GM12878 (cell line): ENCODE data around the gene XRCC2. TPM values are rescaled to one million over a fixed set of nuclear protein-coding genes. Genes with fewer than 3 reads are reported as not detected.

ENCODE experiments used
- ATAC-seq: fragments of 200-7000 bp; cut with Tn5 transposase; 3 replicates; pipeline ENCODE4 v1.9.1; 2020; ENCODE audit warnings: mild to moderate bottlenecking, moderate library complexity
- Bru-seq: library from RNA; stranded (reverse); fragments of 400-500 nt; gene quantifications from one replicate; lab custom pipeline; 2021; lab: Mats Ljungman, UMichigan
- BruChase-seq, 2 experiments: library from RNA; stranded (reverse); fragments of 400-500 nt; gene quantifications; one replicate each; lab custom pipeline; 2021; lab: Mats Ljungman, UMichigan
- BruUV-seq: library from RNA; stranded (reverse); fragments of 400-500 nt; replicated peaks from 2 replicates; lab custom pipeline; 2021; lab: Mats Ljungman, UMichigan
- CTCF ChIA-PET: fragments of 300-600 bp; sonication (Branson Sonifier 250); formaldehyde crosslinking; extraction: SDS; loops from one replicate; lab custom pipeline; 2021; ENCODE audit warnings: inconsistent platforms; lab: Yijun Ruan, JAX
- POLR2A ChIA-PET: fragments of 350-600 bp; formaldehyde crosslinking; extraction: SDS; loops from one replicate; lab custom pipeline; 2021; ENCODE audit warnings: inconsistent platforms; lab: Charles Lee
- RAD21 ChIA-PET: fragments of 300-600 bp; sonication (Branson Sonifier 250); formaldehyde crosslinking; loops from one replicate; lab custom pipeline; 2023; ENCODE audit warnings: antibody characterized with exemption; ENCODE audit not compliant: unreplicated experiment; lab: Charles Lee
- SMC1A ChIA-PET: fragments of 300-600 bp; sonication (Branson Sonifier 250); formaldehyde crosslinking; loops from one replicate; lab custom pipeline; 2023; ENCODE audit not compliant: unreplicated experiment, uncharacterized antibody; lab: Charles Lee
- DNase-seq: peaks from one replicate; pipeline ENCODE4 v3.0.0-alpha.2; 2011; ENCODE audit warnings: low read depth, low spot score
- FAIRE-seq: peaks from 3 replicates; lab custom pipeline; 2011; peaks lifted over from hg19 to GRCh38; lab: Jason Lieb, UNC
- H2AFZ ChIP-seq: 2 replicates; pipeline ENCODE4 v1.6.0; 2011; ENCODE audit warnings: low read depth, low read length, control low read depth; ENCODE audit not compliant: control insufficient read depth
- H3K27ac ChIP-seq: 2 replicates; pipeline ENCODE4 v1.5.1; 2011; ENCODE audit warnings: control low read depth; ENCODE audit not compliant: control insufficient read depth, insufficient read depth
- H3K27me3 ChIP-seq, 2 experiments: replicated peaks in 1 of 2; 2 replicates each; pipeline versions ENCODE4 v1.6.0 to v1.6.1; 2011; ENCODE audit warnings: low read length in 1 of 2; ENCODE audit not compliant: control insufficient read depth in 2 of 2, insufficient read depth in 2 of 2
- H3K36me3 ChIP-seq, 2 experiments: 2 replicates each; pipeline ENCODE4 v1.5.1; 2011; ENCODE audit warnings: low read length in 1 of 2; ENCODE audit not compliant: control insufficient read depth in 2 of 2, insufficient read depth in 2 of 2
- H3K4me1 ChIP-seq: 2 replicates; pipeline ENCODE4 v1.6.1; 2011; ENCODE audit warnings: mild to moderate bottlenecking, low read length, moderate library complexity, mixed read lengths; ENCODE audit not compliant: control insufficient read depth, insufficient read depth
- H3K4me2 ChIP-seq: 2 replicates; pipeline ENCODE4 v1.6.0; 2011; ENCODE audit warnings: control low read depth; ENCODE audit not compliant: control insufficient read depth, insufficient read depth
- H3K4me3 ChIP-seq: fragments of 200-600 bp; sonication (generic); 2 replicates; pipeline ENCODE4 v1.5.1; 2016
- H3K79me2 ChIP-seq: 2 replicates; pipeline ENCODE4 v1.6.0; 2011; ENCODE audit warnings: low read length; ENCODE audit not compliant: control insufficient read depth, insufficient read depth
- H3K9ac ChIP-seq: 2 replicates; pipeline ENCODE4 v1.8.0; 2011; ENCODE audit warnings: low read length, control low read depth, mixed read lengths; ENCODE audit not compliant: control insufficient read depth, insufficient read depth
- H3K9me3 ChIP-seq: replicated peaks from 3 replicates; pipeline ENCODE4 v1.5.1; 2011; ENCODE audit warnings: mild to moderate bottlenecking, low read length; ENCODE audit not compliant: control insufficient read depth, insufficient read depth
- H4K20me1 ChIP-seq: 2 replicates; pipeline ENCODE4 v1.6.0; 2011; ENCODE audit not compliant: control insufficient read depth, insufficient read depth
- IKZF2 ChIP-seq, 2 experiments: fragments of 450-650 bp; IDR thresholded peaks; 2 replicates each; pipeline ENCODE4 v1.6.1; 2017; ENCODE audit warnings: mild to moderate bottlenecking in 2 of 2, moderate library complexity in 2 of 2
- KDM1A ChIP-seq: fragments of 200-600 bp; sonication (generic); IDR thresholded peaks from 2 replicates; pipeline ENCODE4 v1.6.1; 2016; ENCODE audit warnings: borderline replicate concordance
- POLR2A ChIP-seq: IDR thresholded peaks from 2 replicates; pipeline ENCODE4 v1.6.1; 2011; ENCODE audit warnings: low read depth, mild to moderate bottlenecking, low read length
- POLR2AphosphoS2 ChIP-seq: IDR thresholded peaks from 2 replicates; pipeline ENCODE4 v1.6.1; 2011; ENCODE audit warnings: low read depth, mild to moderate bottlenecking, low read length, improper control_type of control experiment, moderate library complexity
- POLR2AphosphoS5 ChIP-seq: IDR thresholded peaks from 2 replicates; pipeline ENCODE4 v1.6.1; 2011; ENCODE audit warnings: mild to moderate bottlenecking, low read length, inconsistent platforms
- RCOR1 ChIP-seq: conservative IDR thresholded peaks from 2 replicates; pipeline ENCODE4 v1.6.1; 2012; ENCODE audit warnings: low read depth, low read length, improper control_type of control experiment
- SP1 ChIP-seq: IDR thresholded peaks from one replicate; pipeline ENCODE4 v1.6.1; 2011; ENCODE audit warnings: low read depth, low read length
- TCF7 ChIP-seq: IDR thresholded peaks from 2 replicates; pipeline ENCODE4 v1.6.1; 2014; ENCODE audit warnings: antibody characterized with exemption, borderline replicate concordance
- WGBS: methylation state at CpG from one replicate; pipeline ENCODE4 v1.1.6; 2016; ENCODE audit warnings: low lambda C conversion rate; ENCODE audit not compliant: insufficient replicate concordance, insufficient coverage; ENCODE audit errors: missing lambda C conversion rate; 5-methylcytosine and 5-hydroxymethylcytosine counted together
- in situ Hi-C: fragments of 300-500 bp; cut with MboI; formaldehyde crosslinking; loops from 9 replicates; pipeline ENCODE4 v1.14.3; 2018; ENCODE audit warnings: mixed read lengths
- intact Hi-C: fragments of 100-400 bp; cut with micrococcal nuclease; formaldehyde crosslinking; loops from one replicate; pipeline ENCODE4 v1.14.2; 2022; ENCODE audit not compliant: unreplicated experiment
- long read RNA-seq, 2 experiments: library from polyadenylated mRNA; unstranded; transcript quantifications; one replicate each; pipeline ENCODE4 v2.0.0, GENCODE V29; 2019 to 2020
- polyA minus RNA-seq, 3 experiments: library from RNA; depleted of rRNA, polyadenylated mRNA; stranded (reverse); fragments of >200 nt; gene quantifications; 2 replicates each; pipeline ENCODE4 v1.2.3, GENCODE V29; 2011
- polyA plus RNA-seq, 11 experiments: library from polyadenylated mRNA; depleted of rRNA in 4 of 11; unstranded in 6 of 11; stranded (reverse) in 5 of 11; fragments of >200 nt; fragmentation: Nextera tagmentation in 4 of 11; fragmentation: Illumina TruSeq in 1 of 11; extraction: Ambion mirVana in 4 of 11; extraction: Trizol in 1 of 11; gene quantifications; 1 replicate in 1 of 11; 2 replicates in 10 of 11; pipeline versions ENCODE4 v1.2.1 to v1.2.3, GENCODE V29; 2011 to 2016; ENCODE audit warnings: inconsistent platforms in 2 of 11, missing spikeins in 2 of 11, low read depth in 1 of 11
- total RNA-seq, 4 experiments: library from RNA; depleted of rRNA in 3 of 4; stranded (reverse); fragments of >200 nt in 3 of 4; fragmentation: Illumina TruSeq in 1 of 4; extraction: Trizol in 1 of 4; gene quantifications; 2 replicates each; pipeline versions ENCODE4 v1.2.1 to v1.2.3, GENCODE V29; 2013 to 2021
- TF ChIP-seq, protein P1 (sequence below): fragments of 450-650 bp; IDR thresholded peaks from 2 replicates; pipeline ENCODE4 v1.6.1; 2017; ENCODE audit warnings: low read depth, mild to moderate bottlenecking, moderate library complexity
- TF ChIP-seq, protein P2 (sequence below): fragments of 450-650 bp; conservative IDR thresholded peaks from 2 replicates; pipeline ENCODE4 v1.6.1; 2017; ENCODE audit warnings: mild to moderate bottlenecking, moderate library complexity
- TF ChIP-seq, protein P3 (sequence below): fragments of 450-650 bp; IDR thresholded peaks from 2 replicates; pipeline ENCODE4 v1.6.1; 2018; ENCODE audit warnings: mild to moderate bottlenecking, low read depth, moderate library complexity; ENCODE audit not compliant: partially characterized antibody

XRCC2 gene
- total RNA-seq (2013; cell fraction: nucleolus; rRNA removed): 24.0 and 24.8 TPM in 2 replicates
- total RNA-seq (2014; rRNA removed) (15.9 and 17.6 TPM in 2 replicates), total RNA-seq (2014; rRNA removed; fragmentation: Illumina TruSeq; extraction: Trizol) (20.3 and 21.4 TPM in 2 replicates), total RNA-seq (2021) (10.7 and 12.9 TPM in 2 replicates), polyA plus RNA-seq (2011; rRNA removed) (15.5 and 24.0 TPM in 2 replicates), polyA plus RNA-seq (2014; fragmentation: Illumina TruSeq; extraction: Trizol) (20.2 and 26.7 TPM in 2 replicates), polyA plus RNA-seq (2014; fragmentation: Nextera tagmentation; extraction: Ambion mirVana) (1 to 10 TPM; 4.8 to 6.3 TPM), polyA plus RNA-seq (2014; rRNA removed) (14.6 and 14.8 TPM in 2 replicates), polyA plus RNA-seq (2016; fragmentation: Nextera tagmentation; extraction: Ambion mirVana) (10 to 100 TPM; 12.1 to 13.1 TPM), polyA minus RNA-seq (2011; rRNA and poly(A)+ RNA removed) (8.1 and 9.4 TPM in 2 replicates), Bru-seq, nascent RNA (percentile 61 among the genes with signal in this experiment), BruChase-seq, experiment 1, labeled RNA remaining after a 6-hour chase (percentile 55 among the genes with signal in this experiment), BruChase-seq, experiment 2, labeled RNA remaining after a 2-hour chase (percentile 62 among the genes with signal in this experiment)
- polyA plus RNA-seq (2011; ENCODE audit: low read depth): 2.3 TPM
- polyA plus RNA-seq (2011; cell fraction: cytosol; rRNA removed): 7.9 and 8.6 TPM in 2 replicates
- polyA plus RNA-seq (2011; cell fraction: nucleus; rRNA removed): 20.2 and 27.9 TPM in 2 replicates
- polyA plus RNA-seq (2012): 3.6 and 4.0 TPM in 2 replicates
- 2.7 and 4.2 TPM in 2 replicates for polyA minus RNA-seq (2011; cell fraction: cytosol; rRNA and poly(A)+ RNA removed)
- 6.0 and 10.2 TPM in 2 replicates for polyA minus RNA-seq (2011; cell fraction: nucleus; rRNA and poly(A)+ RNA removed)
- long read RNA-seq, experiment 1, transcript XRCC2-201 (3 exons, 3,067 nt): major isoform, 7 of 11 reads
- long read RNA-seq, experiment 1, partial matches to known transcripts: 0 of 11 reads
- long read RNA-seq, experiment 1, other reads (novel, unspliced or antisense): 4 of 11 reads
- long read RNA-seq, experiment 2, transcript XRCC2-201 (3 exons, 3,067 nt): major isoform, 22 of 33 reads
- long read RNA-seq, experiment 2, partial matches to known transcripts: 2 of 33 reads
- long read RNA-seq, experiment 2, other reads (novel, unspliced or antisense): 9 of 33 reads

DNA sequence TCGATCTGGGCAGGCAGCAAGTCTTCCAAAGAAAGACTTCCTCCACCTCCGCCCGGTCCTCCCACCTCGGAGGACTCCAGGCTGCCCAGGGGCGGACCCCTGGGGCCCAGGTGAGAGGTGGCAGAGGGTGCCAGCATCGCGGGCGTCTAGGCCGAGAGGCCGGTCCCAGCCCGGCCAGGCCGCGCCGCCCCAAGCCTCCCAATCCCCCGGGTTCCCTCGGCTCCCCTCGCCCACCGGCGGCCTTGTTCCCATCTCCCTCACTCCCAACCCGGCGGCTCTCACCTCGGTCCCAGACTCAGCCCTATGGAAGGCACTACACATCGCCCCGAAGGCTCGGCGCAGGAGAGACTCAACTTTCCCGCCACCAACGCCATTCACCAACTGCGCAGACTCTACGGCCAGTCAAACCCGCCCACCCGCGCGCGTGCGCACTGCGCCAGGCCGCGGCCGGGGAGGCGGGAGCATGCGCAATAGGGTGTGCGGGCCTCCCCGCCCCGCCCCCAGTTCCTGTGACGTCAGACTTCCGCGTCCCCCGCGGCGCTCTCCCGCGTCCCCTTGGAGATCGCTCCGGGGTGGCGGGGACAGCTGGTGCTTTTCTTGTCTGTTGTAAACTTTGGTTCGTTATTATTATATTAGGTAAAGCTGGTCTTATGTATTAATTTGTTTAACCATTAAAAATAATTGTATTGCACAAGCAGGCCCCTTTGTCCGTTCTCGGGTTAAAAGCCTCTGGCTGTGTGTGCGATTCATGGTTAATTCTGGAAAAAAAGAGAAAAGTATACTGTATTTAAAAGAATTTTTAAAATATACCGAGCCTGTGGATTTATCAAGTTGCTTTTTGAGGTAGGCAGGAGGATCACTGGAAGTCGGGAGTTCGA is at the start of gene XRCC2:
Gene XRCC2, minus strand, starts transcription at position 383 of the 878 bp plus-strand sequence. Its CDS starts 62 bp downstream, at position 321.
- peak within 1 kb of the TSS; percentile 83 for H3K27ac ChIP-seq
- WGBS: under 1% methylated on average over 54 of the region's 63 CpGs
- in situ Hi-C loops (no loop called here), intact Hi-C loops (loop anchor here (5.0 to 10.0 kb wide), 3 partner anchors 214 to 359 kb away; partner anchors contain the start of gene KMT2C)
- H3K79me2 ChIP-seq: peaks cover 38% of the 10 kb centered on the region
- H3K4me1 ChIP-seq: no peaks in the 10 kb centered on the region
- SMC1A ChIA-PET: interaction anchor here (1.0 to 1.7 kb wide), 3 partner anchors 10 to 101 kb away, joined by 3 to 5 read pairs (median 4); no protein-coding TSS in a partner anchor
- H3K27me3 ChIP-seq: no peaks in the 10 kb centered on the region
- H3K9ac ChIP-seq: peak within 1 kb of the TSS; percentile 89
- POLR2A ChIA-PET: no interaction called here
- RAD21 ChIA-PET: interaction anchor here (0.6 to 1.3 kb wide), 3 partner anchors 8 to 101 kb away, joined by 3 read pairs; no protein-coding TSS in a partner anchor
- H4K20me1 ChIP-seq: no peaks in the 10 kb centered on the region
- BruUV-seq: TSS peak; percentile 82
- CTCF ChIA-PET: interaction anchor here (1.3 to 1.4 kb wide), 2 partner anchors 16 to 31 kb away, joined by 3 to 4 read pairs; no protein-coding TSS in a partner anchor
- DNase-seq (peak; percentile 77), ATAC-seq (peak; percentile 96), FAIRE-seq (peak; percentile 84)
- H3K36me3 ChIP-seq: no peaks in the 10 kb centered on the region
- peak within 1 kb of the TSS; percentile 94 for H2AFZ ChIP-seq
- peak within 1 kb of the TSS; percentile 95 for H3K4me2 ChIP-seq
- peak within 1 kb of the TSS; percentile 96 for H3K4me3 ChIP-seq
- no peaks in the 10 kb centered on the region; the same call in 2 of the 3 replicates for H3K9me3 ChIP-seq
- peak; percentile 87 for TF ChIP-seq POLR2AphosphoS5
- peak; percentile 89 for TF ChIP-seq POLR2AphosphoS2
- peak; percentile 88 for TF ChIP-seq POLR2A
- no peak for TF ChIP-seq TCF7
- no peak for TF ChIP-seq RCOR1
- TF ChIP-seq IKZF2 (IDR thresholded peaks at IDR 0.05): 0 out of 4 replicates have a peak, but pooled peaks of 1 of the 2 experiments have one; percentile 36
- TF ChIP-seq, protein P1, sequence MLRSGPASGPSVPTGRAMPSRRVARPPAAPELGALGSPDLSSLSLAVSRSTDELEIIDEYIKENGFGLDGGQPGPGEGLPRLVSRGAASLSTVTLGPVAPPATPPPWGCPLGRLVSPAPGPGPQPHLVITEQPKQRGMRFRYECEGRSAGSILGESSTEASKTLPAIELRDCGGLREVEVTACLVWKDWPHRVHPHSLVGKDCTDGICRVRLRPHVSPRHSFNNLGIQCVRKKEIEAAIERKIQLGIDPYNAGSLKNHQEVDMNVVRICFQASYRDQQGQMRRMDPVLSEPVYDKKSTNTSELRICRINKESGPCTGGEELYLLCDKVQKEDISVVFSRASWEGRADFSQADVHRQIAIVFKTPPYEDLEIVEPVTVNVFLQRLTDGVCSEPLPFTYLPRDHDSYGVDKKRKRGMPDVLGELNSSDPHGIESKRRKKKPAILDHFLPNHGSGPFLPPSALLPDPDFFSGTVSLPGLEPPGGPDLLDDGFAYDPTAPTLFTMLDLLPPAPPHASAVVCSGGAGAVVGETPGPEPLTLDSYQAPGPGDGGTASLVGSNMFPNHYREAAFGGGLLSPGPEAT: peak; percentile 56; the same call in 1 of the 2 replicates
- peak; percentile 62 for TF ChIP-seq SP1
- no peak for TF ChIP-seq KDM1A
- TF ChIP-seq, protein P2, sequence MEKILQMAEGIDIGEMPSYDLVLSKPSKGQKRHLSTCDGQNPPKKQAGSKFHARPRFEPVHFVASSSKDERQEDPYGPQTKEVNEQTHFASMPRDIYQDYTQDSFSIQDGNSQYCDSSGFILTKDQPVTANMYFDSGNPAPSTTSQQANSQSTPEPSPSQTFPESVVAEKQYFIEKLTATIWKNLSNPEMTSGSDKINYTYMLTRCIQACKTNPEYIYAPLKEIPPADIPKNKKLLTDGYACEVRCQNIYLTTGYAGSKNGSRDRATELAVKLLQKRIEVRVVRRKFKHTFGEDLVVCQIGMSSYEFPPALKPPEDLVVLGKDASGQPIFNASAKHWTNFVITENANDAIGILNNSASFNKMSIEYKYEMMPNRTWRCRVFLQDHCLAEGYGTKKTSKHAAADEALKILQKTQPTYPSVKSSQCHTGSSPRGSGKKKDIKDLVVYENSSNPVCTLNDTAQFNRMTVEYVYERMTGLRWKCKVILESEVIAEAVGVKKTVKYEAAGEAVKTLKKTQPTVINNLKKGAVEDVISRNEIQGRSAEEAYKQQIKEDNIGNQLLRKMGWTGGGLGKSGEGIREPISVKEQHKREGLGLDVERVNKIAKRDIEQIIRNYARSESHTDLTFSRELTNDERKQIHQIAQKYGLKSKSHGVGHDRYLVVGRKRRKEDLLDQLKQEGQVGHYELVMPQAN: peak; percentile 100
- TF ChIP-seq, protein P3, sequence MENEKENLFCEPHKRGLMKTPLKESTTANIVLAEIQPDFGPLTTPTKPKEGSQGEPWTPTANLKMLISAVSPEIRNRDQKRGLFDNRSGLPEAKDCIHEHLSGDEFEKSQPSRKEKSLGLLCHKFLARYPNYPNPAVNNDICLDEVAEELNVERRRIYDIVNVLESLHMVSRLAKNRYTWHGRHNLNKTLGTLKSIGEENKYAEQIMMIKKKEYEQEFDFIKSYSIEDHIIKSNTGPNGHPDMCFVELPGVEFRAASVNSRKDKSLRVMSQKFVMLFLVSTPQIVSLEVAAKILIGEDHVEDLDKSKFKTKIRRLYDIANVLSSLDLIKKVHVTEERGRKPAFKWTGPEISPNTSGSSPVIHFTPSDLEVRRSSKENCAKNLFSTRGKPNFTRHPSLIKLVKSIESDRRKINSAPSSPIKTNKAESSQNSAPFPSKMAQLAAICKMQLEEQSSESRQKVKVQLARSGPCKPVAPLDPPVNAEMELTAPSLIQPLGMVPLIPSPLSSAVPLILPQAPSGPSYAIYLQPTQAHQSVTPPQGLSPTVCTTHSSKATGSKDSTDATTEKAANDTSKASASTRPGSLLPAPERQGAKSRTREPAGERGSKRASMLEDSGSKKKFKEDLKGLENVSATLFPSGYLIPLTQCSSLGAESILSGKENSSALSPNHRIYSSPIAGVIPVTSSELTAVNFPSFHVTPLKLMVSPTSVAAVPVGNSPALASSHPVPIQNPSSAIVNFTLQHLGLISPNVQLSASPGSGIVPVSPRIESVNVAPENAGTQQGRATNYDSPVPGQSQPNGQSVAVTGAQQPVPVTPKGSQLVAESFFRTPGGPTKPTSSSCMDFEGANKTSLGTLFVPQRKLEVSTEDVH: peak; percentile 82
